Stomach (tissue), 9 donors: ENCODE data around the gene SNX18. TPM values are rescaled to one million over a fixed set of nuclear protein-coding genes. Genes with fewer than 3 reads are reported as not detected.

Experiments
- DNase-seq, 2 donors: peaks; one replicate each; pipeline versions ENCODE4 v3.0.0 to v3.0.0-alpha.2; 2013 to 2019
- H3K27ac ChIP-seq, 5 donors: fragments of 200-600 bp in 4 of 5; sonication (generic) in 4 of 5; one replicate each; pipeline ENCODE4 v1.5.1; 2013 to 2019; ENCODE audit warnings: mild to moderate bottlenecking in 1 of 5, moderate library complexity in 1 of 5
- H3K27me3 ChIP-seq, 3 donors: fragments of 200-600 bp; sonication (generic); one replicate each; pipeline ENCODE4 v1.5.1; 2017 to 2019; ENCODE audit warnings: mixed run types in 1 of 3
- H3K36me3 ChIP-seq, 4 donors: fragments of 200-600 bp; sonication (generic); 1 replicate in 3 of 4; 2 replicates in 1 of 4; pipeline ENCODE4 v1.5.1; 2016 to 2019
- H3K4me1 ChIP-seq, 4 donors: fragments of 200-600 bp; sonication (generic); one replicate each; pipeline ENCODE4 v1.5.1; 2016 to 2019
- H3K4me3 ChIP-seq, 4 donors: fragments of 200-600 bp; sonication (generic) in 3 of 4; one replicate each; pipeline ENCODE4 v1.5.1; 2016 to 2019; ENCODE audit warnings: mild to moderate bottlenecking in 1 of 4
- H3K9me3 ChIP-seq, 4 donors: fragments of 200-600 bp; sonication (generic); one replicate each; pipeline ENCODE4 v1.5.1; 2016 to 2019
- EP300 ChIP-seq: sonication (generic); formaldehyde crosslinking; IDR thresholded peaks from one replicate; pipeline ENCODE4 v1.6.1; 2017; ENCODE audit warnings: antibody characterized with exemption
- POLR2A ChIP-seq, 4 donors: fragments of 450-650 bp; IDR thresholded peaks; one replicate each; pipeline ENCODE4 v1.6.1; 2016; ENCODE audit warnings: antibody characterized with exemption in 4 of 4, control low read depth in 2 of 4, mild to moderate bottlenecking in 1 of 4, moderate library complexity in 1 of 4
- POLR2AphosphoS5 ChIP-seq, 3 donors: sonication (generic); formaldehyde crosslinking; IDR thresholded peaks; one replicate each; pipeline ENCODE4 v1.6.1; 2016; ENCODE audit warnings: antibody characterized with exemption in 3 of 3
- WGBS, 5 donors: extraction: QIAGEN DNeasy Blood & Tissue Kit in 3 of 5; methylation state at CpG; one replicate each; pipeline versions ENCODE4 v1.1.5 to v1.1.7; 2013 to 2018; 5-methylcytosine and 5-hydroxymethylcytosine counted together
- intact Hi-C: fragments of 100-400 bp; cut with DNase I; formaldehyde crosslinking; loops from one replicate; pipeline ENCODE4 v1.15.1; 2023; ENCODE audit warnings: low total_unique reads
- polyA plus RNA-seq, 3 donors: library from polyadenylated mRNA; stranded (reverse); fragments of 200-250 nt; gene quantifications; one replicate each; pipeline ENCODE4 v1.2.3, GENCODE V29; 2013
- total RNA-seq, 5 donors: library from RNA; depleted of rRNA; stranded (reverse); fragments of >200 nt; gene quantifications; one replicate each; pipeline versions ENCODE4 v1.1.0 to v1.2.3, GENCODE V29; 2014 to 2016
- TF ChIP-seq, protein P1 (sequence below), 7 experiments: fragments of 450-650 bp in 4 of 7; fragments of 200-600 bp in 3 of 7; sonication (generic) in 3 of 7; IDR thresholded peaks; one replicate each; pipeline ENCODE4 v1.5.1; 2016 to 2019; ENCODE audit warnings: antibody characterized with exemption in 7 of 7, control low read depth in 2 of 7, mild to moderate bottlenecking in 1 of 7
- donor health status: healthy with polysubstance abuse.
- donor health status: Bipolar disorder and iron deficiency.
- donor health status: healthy.

SNX18 gene
- total and polyA plus RNA-seq, 8 donors: 4.4 to 77.9 (median 31.6) TPM

DNA sequence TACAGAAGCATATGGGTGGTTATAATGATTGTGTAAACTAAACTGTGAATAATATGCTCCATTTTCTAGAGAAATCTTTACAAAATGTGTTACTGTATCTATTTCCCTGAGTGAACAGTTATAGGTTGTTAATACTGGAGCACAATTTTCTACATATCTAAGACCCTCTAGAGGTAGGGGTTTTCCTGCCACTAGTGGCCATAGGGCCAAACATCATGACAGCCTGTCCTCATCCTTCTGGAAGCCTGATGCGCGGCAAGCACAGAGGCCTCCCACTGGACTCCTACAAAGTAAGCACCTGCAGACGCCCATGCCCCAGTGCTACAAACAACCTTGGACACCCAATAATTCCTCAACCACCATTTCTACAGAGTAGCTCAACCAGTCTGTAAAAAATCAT lies 1.9 kb upstream of the SNX18 start:
- Histone ChIP-seq H3K36me3 (peaks cover 0 to 5% (median 0%) of the 10 kb centered on the region in 4 donors), H3K4me3 (no peak overlapping the region), H3K27ac (no peak overlapping the region), H3K9me3 (no peaks in the 10 kb centered on the region), H3K27me3 (no peaks in the 10 kb centered on the region), H3K4me1 (peaks cover 0 to 28% (median 20%) of the 10 kb centered on the region in 4 donors)
- intact Hi-C loops: loop anchor here (5.0 kb wide), 1 partner anchor 332 kb away; no protein-coding TSS in a partner anchor
- DNase-seq: no peak
- TF ChIP-seq POLR2AphosphoS5 (IDR thresholded peaks at IDR 0.05) (no peak), EP300 (no peak)
- WGBS, 5 donors: 93 to 97% (median 94%) methylated on average over 3 of the region's 3 CpGs

DNA sequence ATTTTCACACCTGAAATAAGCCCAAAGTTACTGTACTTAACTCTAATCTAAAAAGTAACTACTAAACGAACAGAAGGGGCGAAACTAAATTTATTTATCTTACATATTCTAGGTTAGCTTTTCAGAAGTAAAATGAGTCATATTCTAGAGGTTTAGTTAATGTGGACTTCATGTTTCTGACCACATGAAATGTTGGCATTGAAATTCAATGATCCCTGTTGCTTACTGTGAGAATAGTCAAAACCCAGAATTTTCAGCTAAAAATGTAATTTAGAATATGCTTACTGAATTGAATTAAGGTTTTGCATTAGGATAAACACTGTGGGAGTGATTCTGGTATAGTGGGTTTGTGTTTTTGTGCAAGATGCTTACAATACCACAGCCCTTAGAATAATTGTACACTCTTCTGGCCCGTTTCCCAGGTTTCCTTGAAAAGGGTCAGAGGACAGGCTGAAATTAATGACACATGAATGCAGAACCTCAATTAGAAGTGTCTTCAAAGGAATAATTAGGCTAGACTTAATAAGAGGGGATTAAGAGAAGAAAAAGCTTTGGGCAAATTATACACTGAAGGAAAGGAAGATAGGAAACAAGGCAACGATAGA lies 1.4 kb upstream of the SNX18 start:
- Histone ChIP-seq H3K4me3 (no peak overlapping the region), H3K27me3 (no peaks in the 10 kb centered on the region), H3K9me3 (no peaks in the 10 kb centered on the region), H3K4me1 (peaks cover 1 to 34% (median 22%) of the 10 kb centered on the region in 4 donors), H3K27ac (no peak overlapping the region), H3K36me3 (peaks cover 0 to 5% (median 0%) of the 10 kb centered on the region in 4 donors)
- DNase-seq: no peak
- TF ChIP-seq POLR2A (IDR thresholded peaks at IDR 0.05) (no peak), POLR2AphosphoS5 (IDR thresholded peaks at IDR 0.05) (no peak), EP300 (no peak)
- TF ChIP-seq, protein P1, sequence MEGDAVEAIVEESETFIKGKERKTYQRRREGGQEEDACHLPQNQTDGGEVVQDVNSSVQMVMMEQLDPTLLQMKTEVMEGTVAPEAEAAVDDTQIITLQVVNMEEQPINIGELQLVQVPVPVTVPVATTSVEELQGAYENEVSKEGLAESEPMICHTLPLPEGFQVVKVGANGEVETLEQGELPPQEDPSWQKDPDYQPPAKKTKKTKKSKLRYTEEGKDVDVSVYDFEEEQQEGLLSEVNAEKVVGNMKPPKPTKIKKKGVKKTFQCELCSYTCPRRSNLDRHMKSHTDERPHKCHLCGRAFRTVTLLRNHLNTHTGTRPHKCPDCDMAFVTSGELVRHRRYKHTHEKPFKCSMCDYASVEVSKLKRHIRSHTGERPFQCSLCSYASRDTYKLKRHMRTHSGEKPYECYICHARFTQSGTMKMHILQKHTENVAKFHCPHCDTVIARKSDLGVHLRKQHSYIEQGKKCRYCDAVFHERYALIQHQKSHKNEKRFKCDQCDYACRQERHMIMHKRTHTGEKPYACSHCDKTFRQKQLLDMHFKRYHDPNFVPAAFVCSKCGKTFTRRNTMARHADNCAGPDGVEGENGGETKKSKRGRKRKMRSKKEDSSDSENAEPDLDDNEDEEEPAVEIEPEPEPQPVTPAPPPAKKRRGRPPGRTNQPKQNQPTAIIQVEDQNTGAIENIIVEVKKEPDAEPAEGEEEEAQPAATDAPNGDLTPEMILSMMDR (IDR thresholded peaks at IDR 0.05): no peak
- intact Hi-C loops: loop anchor here (5.0 kb wide), 1 partner anchor 331 kb away; no protein-coding TSS in a partner anchor
- 36 to 62% (median 43%) methylated on average over 4 of the region's 4 CpGs for WGBS, 5 donors

DNA sequence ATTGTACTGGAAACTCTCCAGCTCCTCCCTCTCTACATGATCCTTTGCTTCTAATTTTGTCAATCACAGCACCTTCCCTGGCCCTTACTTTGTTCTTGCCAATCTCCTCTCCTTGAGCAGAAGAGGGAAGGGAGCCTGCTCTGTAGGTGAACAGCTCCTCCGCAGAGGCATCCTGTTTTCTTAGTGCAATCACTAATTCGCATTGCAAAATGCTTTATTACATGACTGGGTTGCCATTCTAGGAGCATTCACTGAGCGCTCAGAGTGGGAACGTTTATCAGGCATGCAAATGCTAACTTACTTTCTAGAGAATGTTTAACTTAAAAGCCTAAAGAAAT lies 416 bp upstream of the SNX18 start:
- H3K9me3 ChIP-seq: no peaks in the 10 kb centered on the region
- intact Hi-C loops: loop anchor here (5.0 kb wide), 1 partner anchor 330 kb away; no protein-coding TSS in a partner anchor
- peaks cover 11 to 43% (median 32%) of the 10 kb centered on the region in 4 donors for H3K4me1 ChIP-seq
- no peaks in the 10 kb centered on the region for H3K27me3 ChIP-seq
- DNase-seq: no peak
- WGBS, 5 donors: 2 to 5% (median 4%) methylated on average over 4 of the region's 4 CpGs
- H3K4me3 ChIP-seq: peak overlapping the region; percentile 85 to 100 (median 98)
- peaks cover 0 to 5% (median 0%) of the 10 kb centered on the region in 4 donors for H3K36me3 ChIP-seq
- TF ChIP-seq EP300: no peak
- TF ChIP-seq POLR2AphosphoS5 (IDR thresholded peaks at IDR 0.05): no peak
- no peak for TF ChIP-seq POLR2A (IDR thresholded peaks at IDR 0.05)
- TF ChIP-seq, protein P1 (IDR thresholded peaks at IDR 0.05): peak in 1 of 7 experiments; percentile 10
- peak overlapping the region in 3 of 5 donors; percentile 96 to 98 (median 97) for H3K27ac ChIP-seq

DNA sequence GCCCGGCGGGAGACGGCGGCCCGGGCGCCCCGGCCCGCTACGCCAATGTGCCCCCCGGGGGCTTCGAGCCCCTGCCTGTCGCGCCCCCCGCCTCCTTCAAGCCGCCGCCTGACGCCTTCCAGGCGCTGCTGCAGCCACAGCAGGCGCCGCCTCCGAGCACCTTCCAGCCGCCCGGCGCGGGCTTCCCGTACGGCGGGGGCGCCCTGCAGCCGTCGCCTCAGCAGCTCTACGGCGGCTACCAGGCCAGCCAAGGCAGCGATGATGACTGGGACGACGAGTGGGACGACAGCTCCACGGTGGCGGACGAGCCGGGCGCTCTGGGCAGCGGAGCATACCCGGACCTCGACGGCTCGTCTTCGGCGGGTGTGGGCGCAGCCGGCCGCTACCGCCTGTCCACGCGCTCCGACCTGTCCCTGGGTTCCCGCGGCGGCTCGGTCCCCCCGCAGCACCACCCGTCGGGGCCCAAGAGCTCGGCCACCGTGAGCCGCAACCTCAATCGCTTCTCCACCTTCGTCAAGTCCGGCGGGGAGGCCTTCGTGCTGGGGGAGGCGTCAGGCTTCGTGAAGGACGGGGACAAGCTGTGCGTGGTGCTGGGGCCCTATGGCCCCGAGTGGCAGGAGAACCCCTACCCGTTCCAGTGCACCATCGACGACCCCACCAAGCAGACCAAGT lies 723 bp downstream of the SNX18 start:
- peaks cover 23 to 55% (median 43%) of the 10 kb centered on the region in 4 donors for H3K4me1 ChIP-seq
- intact Hi-C loops: loop anchor here (5.0 kb wide), 1 partner anchor 329 kb away; no protein-coding TSS in a partner anchor
- peak overlapping the region; percentile 95 to 98 (median 96) for H3K27ac ChIP-seq
- WGBS, 5 donors: 2 to 12% (median 6%) methylated on average over 4 to 79 of the region's 79 CpGs
- DNase-seq: peak; percentile 70 to 86
- TF ChIP-seq EP300 (no peak), POLR2A (IDR thresholded peaks at IDR 0.05) (no peak), POLR2AphosphoS5 (IDR thresholded peaks at IDR 0.05) (no peak)
- TF ChIP-seq, protein P1 (IDR thresholded peaks at IDR 0.05): no peak
- peak overlapping the region; percentile 85 to 100 (median 98) for H3K4me3 ChIP-seq
- H3K36me3 ChIP-seq: peaks cover 0 to 5% (median 0%) of the 10 kb centered on the region in 4 donors
- H3K27me3 ChIP-seq: no peaks in the 10 kb centered on the region
- H3K9me3 ChIP-seq: no peaks in the 10 kb centered on the region
